HepG2 (cell line): ENCODE results near the gene AARS2.
"Not testable (repeated sequence)": the region's sequence is repeated elsewhere in the genome, so short reads cannot be mapped to it uniquely, and the experiment has no call there.

ENCODE experiments used
- CC2D1A ChIP-seq: sonication (generic); formaldehyde crosslinking; IDR thresholded peaks from 2 replicates; pipeline ENCODE4 v1.8.1; 2023; ENCODE audit warnings: mild to moderate bottlenecking, missing genetic modification reagents
- EP300 ChIP-seq, 3 experiments: sonication (generic) in 1 of 3; formaldehyde crosslinking in 1 of 3; IDR thresholded peaks; 2 replicates each; pipeline versions ENCODE4 v1.5.1 to v1.6.1; 2011 to 2020; ENCODE audit warnings: low read depth in 2 of 3, low read length in 2 of 3, borderline replicate concordance in 1 of 3, improper control_type of control experiment in 1 of 3, mild to moderate bottlenecking in 1 of 3, missing genetic modification reagents in 1 of 3, moderate library complexity in 1 of 3
- EZH2 ChIP-seq: conservative IDR thresholded peaks from 2 replicates; pipeline ENCODE4 v1.6.1; 2012; ENCODE audit warnings: mild to moderate bottlenecking, low read depth, low read length, moderate library complexity
- KDM1A ChIP-seq: IDR thresholded peaks from 2 replicates; pipeline ENCODE4 v1.6.1; 2016; ENCODE audit warnings: missing compliant biosample characterization
- PHF21A ChIP-seq: sonication (generic); formaldehyde crosslinking; IDR thresholded peaks from 2 replicates; pipeline ENCODE4 v1.5.0; 2020; ENCODE audit warnings: mild to moderate bottlenecking, missing genetic modification reagents
- POLR2A ChIP-seq, 2 experiments: IDR thresholded peaks; 2 replicates each; pipeline ENCODE4 v1.6.1; 2011; ENCODE audit warnings: low read depth in 2 of 2, low read length in 2 of 2, mild to moderate bottlenecking in 1 of 2, moderate library complexity in 1 of 2; ENCODE audit not compliant: insufficient read depth in 1 of 2
- REXO4 ChIP-seq: sonication (generic); formaldehyde crosslinking; IDR thresholded peaks from 2 replicates; pipeline ENCODE4 v1.8.0; 2022; ENCODE audit warnings: missing genetic modification reagents, mild to moderate bottlenecking, borderline replicate concordance
- RFX3 ChIP-seq: IDR thresholded peaks from 2 replicates; pipeline ENCODE4 v1.6.1; 2016; ENCODE audit warnings: missing biosample characterization, missing genetic modification reagents
- TBP ChIP-seq: sonication (generic); formaldehyde crosslinking; IDR thresholded peaks from 2 replicates; pipeline ENCODE4 v1.5.0; 2020; ENCODE audit warnings: missing genetic modification reagents
- ZBTB38 ChIP-seq: sonication (generic); formaldehyde crosslinking; IDR thresholded peaks from 2 replicates; pipeline ENCODE4 v1.5.1; 2020; ENCODE audit warnings: mild to moderate bottlenecking, missing genetic modification reagents
- ZNF274 ChIP-seq: sonication (generic); formaldehyde crosslinking; IDR thresholded peaks from 2 replicates; pipeline ENCODE4 v1.5.1; 2020; ENCODE audit warnings: mild to moderate bottlenecking, missing genetic modification reagents
- TF ChIP-seq, protein P1 (sequence below): sonication (generic); formaldehyde crosslinking; IDR thresholded peaks from 2 replicates; pipeline ENCODE4 v1.5.0; 2020; ENCODE audit warnings: mild to moderate bottlenecking, missing genetic modification reagents, moderate library complexity
- TF ChIP-seq, protein P2 (sequence below): sonication (generic); formaldehyde crosslinking; IDR thresholded peaks from 2 replicates; pipeline ENCODE4 v1.8.0; 2022; ENCODE audit warnings: mild to moderate bottlenecking, missing genetic modification reagents; ENCODE audit not compliant: insufficient replicate concordance

DNA sequence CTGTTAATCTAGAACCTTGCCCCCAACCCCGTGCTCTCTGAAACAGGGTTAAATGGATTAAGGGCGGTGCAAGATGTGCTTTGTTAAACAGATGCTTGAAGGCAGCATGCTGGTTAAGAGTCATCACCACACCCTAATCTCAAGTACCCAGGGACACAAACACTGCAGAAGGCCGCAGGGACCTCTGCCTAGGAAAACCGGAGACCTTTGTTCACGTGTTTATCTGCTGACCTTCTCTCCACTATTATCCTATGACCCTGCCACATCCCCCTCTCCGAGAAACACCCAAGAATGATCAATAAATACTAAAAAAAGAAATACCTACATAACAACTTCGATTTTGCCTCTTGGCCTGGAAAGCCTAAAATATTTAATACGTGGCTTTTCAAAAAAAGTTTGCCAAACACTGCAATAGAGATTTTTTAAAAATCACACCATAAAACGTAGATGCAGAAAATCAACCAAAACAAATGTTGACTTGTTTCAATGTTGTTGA is 4.0 kb upstream of the AARS2 start:
- not testable (repeated sequence) for TF ChIP-seq CC2D1A (CRISPR knock-in tag); ZNF274; TBP; POLR2A (IDR thresholded peaks at IDR 0.05; ENCODE audit: insufficient read depth in 1 of 2, low read depth in 2 of 2, low read length in 2 of 2); REXO4; EZH2; KDM1A (CRISPR knock-in tag); RFX3; PHF21A (CRISPR knock-in tag); EP300 (IDR thresholded peaks at IDR 0.05; ENCODE audit: low read depth in 2 of 2, low read length in 2 of 2); EP300 (CRISPR knock-in tag; IDR thresholded peaks at IDR 0.05; ENCODE audit: borderline replicate concordance); ZBTB38
- TF ChIP-seq, protein P1, sequence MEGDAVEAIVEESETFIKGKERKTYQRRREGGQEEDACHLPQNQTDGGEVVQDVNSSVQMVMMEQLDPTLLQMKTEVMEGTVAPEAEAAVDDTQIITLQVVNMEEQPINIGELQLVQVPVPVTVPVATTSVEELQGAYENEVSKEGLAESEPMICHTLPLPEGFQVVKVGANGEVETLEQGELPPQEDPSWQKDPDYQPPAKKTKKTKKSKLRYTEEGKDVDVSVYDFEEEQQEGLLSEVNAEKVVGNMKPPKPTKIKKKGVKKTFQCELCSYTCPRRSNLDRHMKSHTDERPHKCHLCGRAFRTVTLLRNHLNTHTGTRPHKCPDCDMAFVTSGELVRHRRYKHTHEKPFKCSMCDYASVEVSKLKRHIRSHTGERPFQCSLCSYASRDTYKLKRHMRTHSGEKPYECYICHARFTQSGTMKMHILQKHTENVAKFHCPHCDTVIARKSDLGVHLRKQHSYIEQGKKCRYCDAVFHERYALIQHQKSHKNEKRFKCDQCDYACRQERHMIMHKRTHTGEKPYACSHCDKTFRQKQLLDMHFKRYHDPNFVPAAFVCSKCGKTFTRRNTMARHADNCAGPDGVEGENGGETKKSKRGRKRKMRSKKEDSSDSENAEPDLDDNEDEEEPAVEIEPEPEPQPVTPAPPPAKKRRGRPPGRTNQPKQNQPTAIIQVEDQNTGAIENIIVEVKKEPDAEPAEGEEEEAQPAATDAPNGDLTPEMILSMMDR = not testable (repeated sequence)
- TF ChIP-seq, protein P2, sequence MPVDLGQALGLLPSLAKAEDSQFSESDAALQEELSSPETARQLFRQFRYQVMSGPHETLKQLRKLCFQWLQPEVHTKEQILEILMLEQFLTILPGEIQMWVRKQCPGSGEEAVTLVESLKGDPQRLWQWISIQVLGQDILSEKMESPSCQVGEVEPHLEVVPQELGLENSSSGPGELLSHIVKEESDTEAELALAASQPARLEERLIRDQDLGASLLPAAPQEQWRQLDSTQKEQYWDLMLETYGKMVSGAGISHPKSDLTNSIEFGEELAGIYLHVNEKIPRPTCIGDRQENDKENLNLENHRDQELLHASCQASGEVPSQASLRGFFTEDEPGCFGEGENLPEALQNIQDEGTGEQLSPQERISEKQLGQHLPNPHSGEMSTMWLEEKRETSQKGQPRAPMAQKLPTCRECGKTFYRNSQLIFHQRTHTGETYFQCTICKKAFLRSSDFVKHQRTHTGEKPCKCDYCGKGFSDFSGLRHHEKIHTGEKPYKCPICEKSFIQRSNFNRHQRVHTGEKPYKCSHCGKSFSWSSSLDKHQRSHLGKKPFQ (CRISPR knock-in tag) = not testable (repeated sequence)
